GM13977 (cell line): Measurements from ENCODE around the gene SHMT1.

Source experiments
- DNase-seq: peaks from one replicate; pipeline ENCODE4 v3.0.0; 2012; ENCODE audit warnings: low spot score
- in situ Hi-C: fragments of 300-500 bp; cut with MboI; formaldehyde crosslinking; loops from one replicate; pipeline ENCODE4 v1.12.0; 2022; ENCODE audit warnings: low sequenced_read_pairs, low pct_unique_long_range_greater_than_20kb, mixed read lengths, inconsistent platforms; ENCODE audit not compliant: unreplicated experiment
- TF ChIP-seq, protein P1 (sequence below): IDR thresholded peaks from 2 replicates; pipeline ENCODE4 v1.5.1; 2012; ENCODE audit warnings: mild to moderate bottlenecking, control low read depth; ENCODE audit not compliant: insufficient read depth; ENCODE audit errors: extremely low read depth, missing control alignments

The SHMT1 gene

DNA sequence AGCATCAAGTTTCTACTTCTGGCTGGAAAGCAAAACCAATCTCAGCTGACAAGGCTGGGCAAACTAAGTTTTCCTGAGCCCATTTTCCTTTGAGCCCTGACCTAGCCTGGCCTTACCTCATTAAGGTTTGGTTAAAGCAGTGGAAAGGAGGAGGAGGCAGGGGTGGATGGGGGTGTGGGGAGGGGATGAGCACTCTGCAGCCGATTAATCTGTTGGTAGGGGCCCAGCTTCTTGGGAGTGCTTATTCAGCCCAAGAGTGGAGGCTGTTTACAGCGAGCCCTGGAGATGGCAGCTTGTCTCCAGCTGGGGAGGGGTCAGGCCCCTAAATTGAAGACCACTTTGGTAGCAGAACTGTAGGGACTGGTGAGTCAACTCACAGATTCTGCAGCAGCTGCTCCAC lies 36.3 kb downstream of the SHMT1 start:
- TF ChIP-seq, protein P1, sequence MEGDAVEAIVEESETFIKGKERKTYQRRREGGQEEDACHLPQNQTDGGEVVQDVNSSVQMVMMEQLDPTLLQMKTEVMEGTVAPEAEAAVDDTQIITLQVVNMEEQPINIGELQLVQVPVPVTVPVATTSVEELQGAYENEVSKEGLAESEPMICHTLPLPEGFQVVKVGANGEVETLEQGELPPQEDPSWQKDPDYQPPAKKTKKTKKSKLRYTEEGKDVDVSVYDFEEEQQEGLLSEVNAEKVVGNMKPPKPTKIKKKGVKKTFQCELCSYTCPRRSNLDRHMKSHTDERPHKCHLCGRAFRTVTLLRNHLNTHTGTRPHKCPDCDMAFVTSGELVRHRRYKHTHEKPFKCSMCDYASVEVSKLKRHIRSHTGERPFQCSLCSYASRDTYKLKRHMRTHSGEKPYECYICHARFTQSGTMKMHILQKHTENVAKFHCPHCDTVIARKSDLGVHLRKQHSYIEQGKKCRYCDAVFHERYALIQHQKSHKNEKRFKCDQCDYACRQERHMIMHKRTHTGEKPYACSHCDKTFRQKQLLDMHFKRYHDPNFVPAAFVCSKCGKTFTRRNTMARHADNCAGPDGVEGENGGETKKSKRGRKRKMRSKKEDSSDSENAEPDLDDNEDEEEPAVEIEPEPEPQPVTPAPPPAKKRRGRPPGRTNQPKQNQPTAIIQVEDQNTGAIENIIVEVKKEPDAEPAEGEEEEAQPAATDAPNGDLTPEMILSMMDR = no peak
- in situ Hi-C loops = no loop called here
- no peak for DNase-seq

GRCh38 chr17:18326572-18326971 lies 36.8 kb downstream of the SHMT1 start:
- in situ Hi-C loops = no loop called here
- DNase-seq = no peak
- TF ChIP-seq, protein P1 = no peak

DNA sequence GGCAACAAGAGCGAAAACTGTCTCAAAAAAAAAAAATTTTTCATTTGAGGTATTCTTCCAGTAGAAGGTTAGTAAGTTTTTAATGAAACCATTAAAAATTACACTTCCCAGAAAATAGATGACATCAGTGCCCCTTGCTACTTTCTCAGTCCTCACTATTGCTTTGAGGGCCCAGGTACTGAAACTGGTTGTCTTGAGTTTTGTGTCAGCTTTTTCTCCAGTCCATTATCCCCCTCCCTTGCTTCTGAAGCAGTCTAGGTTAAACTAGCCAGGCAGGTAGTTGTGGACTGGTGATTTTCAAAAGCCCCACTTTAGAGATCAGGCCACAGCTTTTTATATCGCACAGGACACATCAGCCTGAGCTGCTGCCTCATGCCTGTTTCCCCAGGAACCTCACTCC lies 37.3 kb downstream of the SHMT1 start:
- DNase-seq = no peak
- in situ Hi-C loops = no loop called here
- TF ChIP-seq, protein P1 = no peak

- DNase-seq = no peak
- TF ChIP-seq, protein P1 = no peak
- in situ Hi-C loops = no loop called here
Measured at GRCh38 chr17:18324140-18325050, 39.0 kb downstream of the SHMT1 start.

DNA sequence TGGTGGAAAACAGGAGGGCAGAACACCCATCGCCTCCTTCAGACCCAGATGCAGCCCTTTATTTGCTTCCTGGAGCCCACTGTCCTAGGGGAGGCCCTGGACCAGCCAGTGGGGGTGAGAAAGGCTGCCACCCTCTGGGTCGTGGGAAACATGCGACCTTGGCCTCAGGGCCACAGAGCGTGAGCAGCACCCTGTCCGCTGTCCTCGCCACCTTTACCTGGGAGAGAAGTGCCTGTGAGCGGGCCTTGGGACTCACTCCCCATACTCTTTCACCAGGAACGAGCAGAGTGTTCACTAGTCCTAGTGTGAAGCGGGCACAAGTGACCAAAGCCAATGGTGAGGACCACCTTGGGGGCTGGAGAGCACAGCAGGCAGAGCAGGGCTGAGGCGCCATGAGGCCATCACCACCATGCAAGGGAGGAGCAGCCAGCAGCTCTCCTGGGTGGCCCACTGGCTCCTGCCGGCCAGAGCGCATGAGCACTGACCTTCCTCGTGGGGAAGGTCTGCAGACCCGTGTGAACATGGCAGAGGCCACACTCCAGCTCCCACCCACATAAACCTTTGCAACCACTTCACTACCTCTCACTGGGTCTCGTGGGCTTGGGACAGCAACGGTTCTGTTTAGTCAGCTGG lies 39.7 kb downstream of the SHMT1 start:
- in situ Hi-C loops = no loop called here
- TF ChIP-seq, protein P1 = no peak
- DNase-seq = no peak

- in situ Hi-C loops = no loop called here
Measured at GRCh38 chr17:18323007-18323406, 40.3 kb downstream of the SHMT1 start.

More at GRCh38 chr17:18323007-18323406, 40.3 kb downstream of the SHMT1 start:
- TF ChIP-seq, protein P1 = no peak
- no peak for DNase-seq
